NCI-H526 (cell line): ENCODE measurements around the gene KLK3.
A peak's percentile ranks its signal among the peaks of the same experiment; 100 is the strongest.

Source experiments
- DNase-seq, 2 experiments: peaks; one replicate each; lab custom pipeline; 2025; lab: John Stamatoyannopoulos, UW

KLK3 gene

GRCh38 chr19:50898018-50898417, 43.3 kb downstream of the KLK3 start:
- DNase-seq: no peak

- no peak for DNase-seq
Measured at GRCh38 chr19:50899569-50899968, 44.9 kb downstream of the KLK3 start.

- DNase-seq: no peak
Measured at GRCh38 chr19:50902640-50903039, 47.9 kb downstream of the KLK3 start.

GRCh38 chr19:50906217-50906616, 51.5 kb downstream of the KLK3 start:
- peak in 1 of 2 experiments; percentile 66 for DNase-seq

- DNase-seq: no peak
Measured at GRCh38 chr19:50908336-50908735, 53.6 kb downstream of the KLK3 start.

GRCh38 chr19:50909240-50910070, 54.7 kb downstream of the KLK3 start:
- DNase-seq: peak; percentile 63 to 90
